HL-60 (cell line): ENCODE results near the gene FAM47E.

Experiments used
- DNase-seq, 2 experiments: peaks; one replicate each; pipeline ENCODE4 v3.0.0-alpha.2; 2010 to 2020; ENCODE audit warnings: low read depth in 1 of 2, low spot score in 1 of 2
- H3K27ac ChIP-seq: fragments of 250-450 bp; sonication (Bioruptor Pico); replicated peaks from 2 replicates; pipeline ENCODE4 v1.5.1; 2020; ENCODE audit warnings: mild to moderate bottlenecking, moderate library complexity
- H3K27me3 ChIP-seq: fragments of 250-450 bp; sonication (Bioruptor Pico); 2 replicates; pipeline ENCODE4 v1.5.1; 2021; ENCODE audit warnings: mild to moderate bottlenecking, moderate library complexity; ENCODE audit not compliant: insufficient read depth, poor library complexity, severe bottlenecking
- H3K4me3 ChIP-seq: replicated peaks from 2 replicates; pipeline ENCODE4 v1.5.1; 2011; ENCODE audit warnings: mild to moderate bottlenecking, control low read depth, low read length; ENCODE audit not compliant: insufficient read depth
- CTCF ChIP-seq: IDR thresholded peaks from one replicate; pipeline ENCODE4 v1.5.1; 2011; ENCODE audit warnings: low read length, control low read depth, inconsistent platforms; ENCODE audit not compliant: insufficient read depth
- GABPA ChIP-seq: IDR thresholded peaks from 2 replicates; pipeline ENCODE4 v1.6.1; 2012; ENCODE audit warnings: low read depth
- POLR2AphosphoS5 ChIP-seq: IDR thresholded peaks from 2 replicates; pipeline ENCODE4 v1.6.1; 2012; ENCODE audit warnings: low read depth
- REST ChIP-seq: IDR thresholded peaks from 2 replicates; pipeline ENCODE4 v1.6.1; 2012; ENCODE audit warnings: low read depth; ENCODE audit not compliant: insufficient replicate concordance
- SPI1 ChIP-seq: IDR thresholded peaks from 2 replicates; pipeline ENCODE4 v1.6.1; 2012; ENCODE audit warnings: low read depth, mild to moderate bottlenecking, borderline replicate concordance

Gene FAM47E

GRCh38 chr4:76312457-76312856 is 60.9 kb downstream of the FAM47E start:
- no peaks in the 10 kb centered on the region for H3K27me3 ChIP-seq
- no peak overlapping the region for H3K4me3 ChIP-seq
- TF ChIP-seq GABPA (no peak), POLR2AphosphoS5 (no peak), SPI1 (no peak), CTCF (no peak), REST (no peak)
- DNase-seq: no peak
- no peak overlapping the region for H3K27ac ChIP-seq

GRCh38 chr4:76313547-76313946 is 62.0 kb downstream of the FAM47E start:
- H3K4me3 ChIP-seq: no peak overlapping the region
- no peak for TF ChIP-seq POLR2AphosphoS5
- TF ChIP-seq REST: no peak
- no peak for TF ChIP-seq GABPA
- TF ChIP-seq SPI1: no peak
- no peak for TF ChIP-seq CTCF
- no peak for DNase-seq
- H3K27ac ChIP-seq: no peak overlapping the region
- H3K27me3 ChIP-seq: no peaks in the 10 kb centered on the region

- DNase-seq: no peak
- Histone ChIP-seq H3K27ac (no peak overlapping the region), H3K27me3 (no peaks in the 10 kb centered on the region), H3K4me3 (no peak overlapping the region)
- TF ChIP-seq SPI1 (no peak), REST (no peak), GABPA (no peak), POLR2AphosphoS5 (no peak), CTCF (no peak)
Measured at GRCh38 chr4:76315267-76315918, 63.9 kb downstream of the FAM47E start.
